GM18858 (cell line): ENCODE results near the gene SRGAP3.

Source experiments
- ATAC-seq: cut with Tn5 transposase; IDR thresholded peaks from one replicate; pipeline ENCODE4 v1.9.1; 2021; ENCODE audit not compliant: unreplicated experiment

SRGAP3 gene

GRCh38 chr3:8993331-8993730, 256.1 kb downstream of the SRGAP3 start:
- no peak for ATAC-seq

DNA sequence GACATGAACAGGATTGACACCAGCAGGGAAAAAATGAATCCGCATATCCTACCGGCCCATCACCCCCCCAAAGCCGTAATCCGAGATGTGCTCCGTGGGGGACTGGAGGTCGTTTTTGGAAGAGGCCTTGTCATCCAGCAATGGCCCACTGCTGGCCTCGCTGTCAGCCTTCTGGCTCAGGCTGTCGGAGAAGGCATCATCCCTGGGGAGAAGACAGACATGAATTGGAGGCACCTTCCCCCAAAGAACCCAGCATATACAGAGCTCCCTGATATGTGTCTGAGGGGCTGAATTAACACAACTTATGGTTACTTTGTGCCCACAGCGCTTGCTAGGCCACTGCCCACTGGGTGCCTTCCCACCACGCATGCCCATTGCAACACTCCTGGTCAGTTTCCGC, 256.6 kb downstream of the SRGAP3 start:
- no peak for ATAC-seq

DNA sequence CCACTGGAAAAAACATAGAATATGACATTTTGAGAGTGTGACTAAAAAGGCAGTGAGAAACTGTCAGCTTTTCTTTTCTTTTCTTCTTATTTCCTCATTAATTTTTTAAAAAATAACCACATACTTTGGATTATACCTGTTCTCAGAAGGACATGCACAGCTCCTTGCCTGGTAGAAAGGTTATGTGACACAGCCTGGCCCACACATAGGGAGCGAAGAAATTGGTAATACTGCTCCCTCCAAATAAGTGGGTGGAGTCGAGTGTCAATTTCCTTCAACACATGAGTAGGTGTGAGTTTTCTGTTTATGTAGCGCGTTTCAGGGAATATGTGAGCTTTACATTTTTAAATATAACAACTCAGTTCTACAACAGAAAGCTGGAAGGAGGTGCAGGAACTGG, 257.2 kb downstream of the SRGAP3 start:
- ATAC-seq = no peak

- no peak for ATAC-seq
Measured at GRCh38 chr3:8990266-8991215, 258.9 kb downstream of the SRGAP3 start.

- no peak for ATAC-seq
Measured at GRCh38 chr3:8988791-8989558, 260.5 kb downstream of the SRGAP3 start.

DNA sequence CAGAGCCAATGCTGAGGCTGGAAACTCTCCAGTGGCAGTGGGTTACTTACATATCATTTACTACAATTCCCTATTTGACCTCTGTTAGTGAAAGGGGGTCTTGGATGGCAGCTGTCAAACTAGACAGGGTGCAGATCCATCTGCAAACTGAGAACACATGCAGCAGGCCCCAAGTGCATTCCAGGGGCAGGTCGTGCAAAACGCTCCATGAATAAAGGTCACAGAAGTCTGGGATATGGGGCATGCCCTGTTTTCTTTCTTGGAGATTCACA, 261.1 kb downstream of the SRGAP3 start:
- ATAC-seq = no peak

DNA sequence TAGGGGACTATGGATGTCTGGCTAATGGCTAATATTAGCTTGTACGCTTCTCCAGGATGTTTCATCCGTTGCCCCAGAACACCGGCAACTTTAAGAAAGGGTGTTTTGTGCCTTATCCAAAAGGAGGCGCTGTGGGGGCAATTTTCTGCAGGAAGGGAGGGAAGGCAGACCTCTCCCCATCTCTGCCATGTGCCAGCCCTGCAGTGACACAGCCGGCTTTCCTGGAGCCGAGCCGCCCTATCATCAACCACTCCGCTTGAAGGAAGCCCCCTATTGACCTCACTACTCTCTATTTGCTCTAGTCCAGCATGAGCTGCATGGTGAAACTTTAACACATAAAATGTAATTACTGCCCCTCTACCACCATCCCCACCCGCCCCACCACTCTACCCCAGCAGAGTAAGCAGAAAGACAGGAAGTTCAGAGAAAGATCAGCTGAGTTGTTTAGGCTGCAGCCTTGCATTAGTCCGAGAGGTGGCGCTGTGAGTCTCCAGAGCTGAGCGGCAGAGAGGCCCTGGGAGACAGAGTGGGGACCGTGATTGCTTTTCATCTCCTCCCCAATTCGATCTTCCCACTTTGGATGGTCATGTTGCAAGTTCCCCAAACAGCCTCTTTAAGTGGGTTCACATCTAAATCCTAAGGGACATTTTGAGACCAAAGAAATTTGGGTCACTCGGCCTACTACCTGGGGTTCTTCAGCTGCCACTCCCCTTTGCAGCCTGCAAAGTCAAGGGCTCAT, 261.6 kb downstream of the SRGAP3 start:
- ATAC-seq = peak; percentile 68

- ATAC-seq = no peak
Measured at GRCh38 chr3:8987226-8987625, 262.2 kb downstream of the SRGAP3 start.

DNA sequence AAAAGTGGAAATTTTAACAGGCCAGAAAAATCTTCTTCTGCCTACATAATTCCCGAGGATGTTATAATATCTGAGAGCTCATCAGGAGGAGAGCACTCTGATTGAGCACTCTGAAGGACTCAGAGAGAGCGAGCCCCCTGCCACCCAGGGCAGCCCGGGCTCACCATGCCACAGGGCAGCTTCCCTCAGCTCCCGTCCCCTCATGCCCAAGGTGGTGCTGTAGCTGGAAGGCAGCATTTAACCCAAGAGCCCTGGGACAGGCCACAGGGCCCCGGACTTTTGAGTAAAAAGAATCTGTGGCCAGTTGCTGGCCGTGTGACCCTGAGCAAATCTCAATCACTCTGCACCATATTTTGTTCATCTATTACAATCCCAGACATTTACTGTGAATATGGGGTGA, 262.7 kb downstream of the SRGAP3 start:
- no peak for ATAC-seq

GRCh38 chr3:8985876-8986275, 263.6 kb downstream of the SRGAP3 start:
- ATAC-seq = no peak

- ATAC-seq = no peak
Measured at GRCh38 chr3:8985411-8985831, 264.0 kb downstream of the SRGAP3 start.

DNA sequence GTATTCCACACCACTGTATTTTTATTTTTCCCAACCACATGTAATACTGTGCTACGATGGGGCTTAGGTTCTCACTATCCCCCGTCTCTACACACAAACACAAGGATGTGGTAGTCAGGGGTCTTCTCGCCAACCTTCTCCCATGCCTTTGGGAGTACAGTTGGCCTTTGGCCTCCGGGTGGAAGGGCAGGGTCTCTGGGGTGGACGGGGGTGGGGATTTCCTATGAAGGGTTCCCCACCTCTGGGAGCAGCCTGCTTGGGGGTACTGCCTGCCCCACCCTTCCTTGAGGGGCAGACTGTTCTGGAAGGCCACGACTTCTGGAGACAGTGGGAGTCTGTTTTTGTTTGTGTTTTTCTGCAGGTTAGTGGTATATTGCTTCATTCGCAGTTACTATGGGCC, 264.9 kb downstream of the SRGAP3 start:
- no peak for ATAC-seq

- ATAC-seq = no peak
Measured at GRCh38 chr3:8984081-8984480, 265.4 kb downstream of the SRGAP3 start.

GRCh38 chr3:8983591-8983990, 265.9 kb downstream of the SRGAP3 start:
- no peak for ATAC-seq

DNA sequence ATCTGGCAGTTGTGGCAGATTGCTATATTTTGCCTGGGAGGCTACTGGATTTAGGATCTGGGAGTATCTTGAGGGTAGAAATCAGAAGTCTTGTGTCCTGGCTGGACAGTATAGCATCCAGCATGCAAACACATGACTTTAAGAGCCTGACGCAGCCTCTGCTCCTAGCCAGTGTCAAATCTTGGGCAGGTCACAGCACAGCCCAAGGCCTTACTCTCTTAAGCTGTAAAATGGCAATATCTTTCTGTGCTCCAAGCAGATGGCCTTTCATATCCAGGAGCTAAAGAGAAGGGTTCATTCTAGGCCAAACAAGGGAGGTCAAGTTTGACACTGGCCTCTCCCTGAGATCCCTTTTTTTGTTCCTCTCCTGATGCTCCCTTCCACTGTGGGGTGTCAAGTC, 266.4 kb downstream of the SRGAP3 start:
- no peak for ATAC-seq

DNA sequence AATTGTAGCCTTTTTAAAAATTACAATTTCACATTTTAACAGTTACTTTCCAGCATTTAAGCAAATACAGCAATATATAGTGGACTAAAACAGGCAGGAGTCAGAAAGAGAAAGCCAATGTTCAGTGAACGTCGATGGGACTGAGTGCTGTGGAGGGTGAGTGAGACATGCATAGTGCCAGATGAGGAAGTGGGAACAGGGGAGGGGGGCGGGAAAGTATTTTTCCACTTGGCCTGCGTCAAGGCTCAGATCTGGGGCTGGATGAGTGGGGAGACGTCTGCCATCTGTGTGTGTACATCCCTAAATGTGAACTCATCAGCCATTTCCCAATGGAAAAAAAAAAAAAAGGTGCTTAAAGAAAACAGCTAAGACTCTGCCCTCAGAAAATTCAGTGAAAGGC, 266.9 kb downstream of the SRGAP3 start:
- no peak for ATAC-seq

DNA sequence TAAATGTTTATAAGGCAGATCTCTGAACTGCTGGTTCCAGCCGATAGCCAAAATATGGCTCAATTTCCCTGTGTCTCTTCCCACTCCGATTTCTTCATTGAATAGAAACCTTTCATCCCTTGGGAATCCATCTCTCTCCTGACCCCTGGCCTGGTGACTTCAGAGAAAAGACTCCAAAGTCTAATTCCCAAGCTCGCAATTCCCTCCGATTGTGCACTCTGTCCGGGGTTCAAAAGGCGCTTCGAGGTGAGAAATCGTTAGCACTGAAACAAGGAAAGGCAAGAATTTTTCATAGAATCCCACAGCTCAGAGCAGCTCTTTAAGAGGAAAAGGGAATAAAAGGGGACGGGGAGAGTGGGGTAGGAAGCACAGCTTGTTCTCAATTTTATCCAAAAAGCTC, 267.7 kb downstream of the SRGAP3 start:
- no peak for ATAC-seq

DNA sequence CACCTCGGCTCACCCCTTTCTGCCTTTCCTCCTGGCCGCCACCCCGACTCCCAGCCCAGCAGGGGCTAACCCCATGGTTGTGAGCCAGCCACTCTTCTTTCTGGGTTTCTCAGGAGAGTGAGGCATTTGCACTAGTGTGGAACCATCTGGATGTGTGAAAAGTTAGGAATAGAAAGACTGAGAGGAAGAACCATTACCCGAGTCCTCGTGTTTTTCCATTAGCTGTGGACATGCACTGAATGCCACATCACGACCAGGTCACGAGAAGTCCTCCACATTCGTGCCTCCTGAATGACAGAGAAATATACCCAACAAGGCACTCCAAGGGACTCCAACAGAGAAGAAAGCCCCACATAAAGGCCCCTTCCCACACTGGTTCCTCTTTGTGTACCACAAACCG, 268.1 kb downstream of the SRGAP3 start:
- ATAC-seq = no peak

GRCh38 chr3:8980756-8981257, 268.6 kb downstream of the SRGAP3 start:
- no peak for ATAC-seq

GRCh38 chr3:8979262-8979661, 270.2 kb downstream of the SRGAP3 start:
- no peak for ATAC-seq

DNA sequence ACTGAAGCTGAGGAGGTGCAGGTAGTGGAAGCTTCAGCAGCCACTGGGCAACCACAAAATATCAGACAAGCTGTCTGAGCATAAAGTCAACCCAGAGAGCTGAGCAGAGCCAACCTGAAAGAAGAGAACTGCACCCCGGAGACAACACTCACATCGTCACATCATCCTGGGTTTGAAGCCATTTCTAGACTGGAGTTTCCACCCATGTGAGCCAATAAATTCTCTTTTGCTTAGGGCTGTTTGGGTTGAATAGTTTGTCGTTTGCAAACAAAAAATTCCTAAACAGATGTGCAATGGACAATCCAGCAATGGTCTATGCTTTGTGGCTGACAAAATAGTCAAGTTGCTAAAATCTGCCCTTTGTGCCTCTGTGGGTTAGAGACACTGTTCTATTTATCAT, 270.9 kb downstream of the SRGAP3 start:
- no peak for ATAC-seq
